Right lobe of liver (tissue), 4 donors: ENCODE measurements around the gene TMEM214.

ENCODE experiments used
- POLR2A ChIP-seq: fragments of 450-650 bp; IDR thresholded peaks from one replicate; pipeline ENCODE4 v1.6.1; 2017; ENCODE audit warnings: antibody characterized with exemption, mild to moderate bottlenecking
- TF ChIP-seq, protein P1 (sequence below), 4 donors: fragments of 200-600 bp in 3 of 4; fragments of 450-650 bp in 1 of 4; IDR thresholded peaks; one replicate each; pipeline versions ENCODE4 v1.5.1 to v1.8.0; 2016 to 2022; ENCODE audit warnings: antibody characterized with exemption in 4 of 4, mild to moderate bottlenecking in 2 of 4
- donor health status: DM: no; HTN: no; CAD: no.
- donor health status: DM: no; HTN: no; CAD: no.
- donor health status: DM: no; HTN: yes; CAD: no.

- TF ChIP-seq, protein P1, sequence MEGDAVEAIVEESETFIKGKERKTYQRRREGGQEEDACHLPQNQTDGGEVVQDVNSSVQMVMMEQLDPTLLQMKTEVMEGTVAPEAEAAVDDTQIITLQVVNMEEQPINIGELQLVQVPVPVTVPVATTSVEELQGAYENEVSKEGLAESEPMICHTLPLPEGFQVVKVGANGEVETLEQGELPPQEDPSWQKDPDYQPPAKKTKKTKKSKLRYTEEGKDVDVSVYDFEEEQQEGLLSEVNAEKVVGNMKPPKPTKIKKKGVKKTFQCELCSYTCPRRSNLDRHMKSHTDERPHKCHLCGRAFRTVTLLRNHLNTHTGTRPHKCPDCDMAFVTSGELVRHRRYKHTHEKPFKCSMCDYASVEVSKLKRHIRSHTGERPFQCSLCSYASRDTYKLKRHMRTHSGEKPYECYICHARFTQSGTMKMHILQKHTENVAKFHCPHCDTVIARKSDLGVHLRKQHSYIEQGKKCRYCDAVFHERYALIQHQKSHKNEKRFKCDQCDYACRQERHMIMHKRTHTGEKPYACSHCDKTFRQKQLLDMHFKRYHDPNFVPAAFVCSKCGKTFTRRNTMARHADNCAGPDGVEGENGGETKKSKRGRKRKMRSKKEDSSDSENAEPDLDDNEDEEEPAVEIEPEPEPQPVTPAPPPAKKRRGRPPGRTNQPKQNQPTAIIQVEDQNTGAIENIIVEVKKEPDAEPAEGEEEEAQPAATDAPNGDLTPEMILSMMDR (IDR thresholded peaks at IDR 0.05): peak; percentile 29 to 53 (median 52)
- no peak for TF ChIP-seq POLR2A
These were observed 52.9 kb downstream of the TMEM214 start for GRCh38 chr2:27085673-27086089.
